K562 (cell line): ENCODE data around the gene GABRR2. TPM values are rescaled to one million over a fixed set of nuclear protein-coding genes. Genes with fewer than 3 reads are reported as not detected.

Source experiments
- ATAC-seq: fragments of 200-7000 bp; cut with Tn5 transposase; 3 replicates; pipeline ENCODE4 v1.9.1; 2020; ENCODE audit warnings: moderate library complexity
- BruUV-seq: library from RNA; stranded (reverse); fragments of 400-500 nt; replicated peaks from 2 replicates; lab custom pipeline; 2021; lab: Mats Ljungman, UMichigan
- CTCF ChIA-PET: fragments of 300-600 bp; formaldehyde crosslinking; extraction: SDS; loops from one replicate; lab custom pipeline; 2021; ENCODE audit warnings: low intra/inter-chr PET ratio; lab: Yijun Ruan, JAX
- POLR2A ChIA-PET: fragments of 300-600, 350-650 bp; sonication (Branson Sonifier 250); formaldehyde crosslinking; extraction: SDS; loops from one replicate; lab custom pipeline; 2021; ENCODE audit warnings: antibody characterized with exemption, inconsistent platforms; lab: Yijun Ruan, JAX
- DNase-seq, 4 experiments: peaks; one replicate each; pipeline versions ENCODE4 v3.0.0 to v3.0.0-alpha.2; 2011 to 2018; ENCODE audit warnings: low spot score in 3 of 4, mixed read lengths in 3 of 4; ENCODE audit errors: extremely low read depth in 1 of 4
- FAIRE-seq: peaks from 2 replicates; lab custom pipeline; 2011; peaks lifted over from hg19 to GRCh38; lab: Jason Lieb, UNC
- H2AFZ ChIP-seq: 2 replicates; pipeline ENCODE4 v1.6.0; 2011; ENCODE audit warnings: low read depth, low read length, control low read depth, inconsistent platforms
- H3K27ac ChIP-seq: fragments of 200-600 bp; 3 replicates; pipeline ENCODE4 v1.8.0; 2011; ENCODE audit warnings: low read depth, mild to moderate bottlenecking, control low read depth, inconsistent platforms, low read length, moderate library complexity, mixed read lengths; ENCODE audit errors: extremely low read depth
- H3K27me3 ChIP-seq, 2 experiments: fragments of 300-600 bp in 1 of 2; 2 replicates in 1 of 2; 3 replicates in 1 of 2; pipeline versions ENCODE4 v1.6.0 to v1.8.0; 2011; ENCODE audit warnings: inconsistent platforms in 2 of 2, low read length in 2 of 2, mild to moderate bottlenecking in 1 of 2, mixed read lengths in 1 of 2, moderate library complexity in 1 of 2; ENCODE audit not compliant: control insufficient read depth in 2 of 2, insufficient read depth in 2 of 2
- H3K36me3 ChIP-seq: fragments of 300-600 bp; 3 replicates; pipeline ENCODE4 v1.8.0; 2011; ENCODE audit warnings: mild to moderate bottlenecking, low read length, inconsistent platforms; ENCODE audit not compliant: control insufficient read depth, insufficient read depth
- H3K4me1 ChIP-seq, 2 experiments: fragments of 200-600 bp in 1 of 2; replicated peaks in 1 of 2; 2 replicates in 1 of 2; 3 replicates in 1 of 2; pipeline versions ENCODE4 v1.5.1 to v1.8.0; 2011; ENCODE audit warnings: inconsistent platforms in 2 of 2, low read length in 2 of 2, mild to moderate bottlenecking in 1 of 2, mixed read lengths in 1 of 2, moderate library complexity in 1 of 2; ENCODE audit not compliant: control insufficient read depth in 2 of 2, insufficient read depth in 2 of 2
- H3K4me2 ChIP-seq: 2 replicates; pipeline ENCODE4 v1.6.1; 2011; ENCODE audit warnings: low read length, control low read depth, inconsistent platforms, mixed read lengths; ENCODE audit not compliant: insufficient read depth
- H3K4me3 ChIP-seq: fragments of 200-600 bp; sonication (generic), shearing (Covaris generic); 2 replicates; pipeline ENCODE4 v1.5.1; 2016; ENCODE audit warnings: control low read depth, inconsistent platforms
- H3K79me2 ChIP-seq: fragments of 200-600 bp; 3 replicates; pipeline ENCODE4 v1.8.0; 2011; ENCODE audit warnings: low read length, inconsistent platforms; ENCODE audit not compliant: control insufficient read depth, insufficient read depth
- H3K9ac ChIP-seq, 2 experiments: 2 replicates each; pipeline versions ENCODE4 v1.6.0 to v1.6.1; 2011; ENCODE audit warnings: low read depth in 2 of 2, low read length in 2 of 2, control low read depth in 1 of 2, inconsistent platforms in 1 of 2, mild to moderate bottlenecking in 1 of 2, mixed read lengths in 1 of 2; ENCODE audit not compliant: insufficient read depth in 1 of 2
- H3K9me1 ChIP-seq: one replicate; pipeline ENCODE4 v1.6.0; 2011; ENCODE audit warnings: inconsistent platforms, mild to moderate bottlenecking, low read length, moderate library complexity; ENCODE audit not compliant: control insufficient read depth, insufficient read depth
- H3K9me3 ChIP-seq: replicated peaks from 2 replicates; pipeline ENCODE4 v1.5.1; 2011; ENCODE audit warnings: low read depth, low read length, inconsistent platforms; ENCODE audit not compliant: control insufficient read depth, insufficient read depth
- H4K20me1 ChIP-seq: replicated peaks from 2 replicates; pipeline ENCODE4 v1.6.1; 2011; ENCODE audit warnings: low read length, inconsistent platforms, mixed read lengths; ENCODE audit not compliant: control insufficient read depth, insufficient read depth
- BMI1 ChIP-seq: fragments of 150-350 bp; IDR thresholded peaks from 2 replicates; pipeline ENCODE4 v1.6.1; 2014; ENCODE audit warnings: low read length
- CBFB ChIP-seq: sonication (generic); formaldehyde crosslinking; IDR thresholded peaks from 2 replicates; pipeline ENCODE4 v1.4.0; 2020; ENCODE audit warnings: mild to moderate bottlenecking, missing genetic modification reagents
- E2F6 ChIP-seq, 2 experiments: IDR thresholded peaks; 2 replicates each; pipeline ENCODE4 v1.6.1; 2011; ENCODE audit warnings: borderline replicate concordance in 1 of 2, control low read depth in 1 of 2, low read depth in 1 of 2, low read length in 1 of 2, mild to moderate bottlenecking in 1 of 2, mixed read lengths in 1 of 2, moderate library complexity in 1 of 2; ENCODE audit not compliant: insufficient read depth in 1 of 2, insufficient read length in 1 of 2, poor library complexity in 1 of 2, severe bottlenecking in 1 of 2; ENCODE audit errors: extremely low read depth in 1 of 2
- ELK3 ChIP-seq: fragments of 450-650 bp; formaldehyde crosslinking; IDR thresholded peaks from 2 replicates; pipeline ENCODE4 v1.4.0; 2020; ENCODE audit warnings: mild to moderate bottlenecking
- KLF10 ChIP-seq: fragments of 250-450 bp; sonication (Bioruptor Pico); IDR thresholded peaks from 2 replicates; pipeline ENCODE4 v1.6.1; 2021; ENCODE audit warnings: matching md5 sums
- NCOA2 ChIP-seq, 2 experiments: fragments of 450-650 bp; IDR thresholded peaks; 2 replicates each; pipeline ENCODE4 v1.6.1; 2018; ENCODE audit warnings: mild to moderate bottlenecking in 2 of 2, moderate library complexity in 1 of 2; ENCODE audit not compliant: partially characterized antibody in 2 of 2
- NCOA4 ChIP-seq: fragments of 450-650 bp; IDR thresholded peaks from 2 replicates; pipeline ENCODE4 v1.6.1; 2018; ENCODE audit warnings: mild to moderate bottlenecking; ENCODE audit not compliant: partially characterized antibody
- NR4A1 ChIP-seq, 2 experiments: fragments of 250-450 bp in 1 of 2; fragments of 450-650 bp in 1 of 2; sonication (Bioruptor Pico) in 1 of 2; IDR thresholded peaks; 2 replicates each; pipeline versions ENCODE4 v1.4.0 to v1.6.1; 2016 to 2020; ENCODE audit warnings: mild to moderate bottlenecking in 2 of 2, missing compliant biosample characterization in 1 of 2, missing genetic modification characterization in 1 of 2, moderate library complexity in 1 of 2
- RBM39 ChIP-seq: fragments of 200-400 bp; formaldehyde crosslinking; optimal IDR thresholded peaks from 2 replicates; pipeline ENCODE3; 2018; ENCODE audit warnings: low read depth, low read length
- SIN3A ChIP-seq, 2 experiments: fragments of 150-350 bp in 1 of 2; IDR thresholded peaks; 2 replicates each; pipeline ENCODE4 v1.6.1; 2011 to 2016; ENCODE audit warnings: borderline replicate concordance in 2 of 2, low read depth in 2 of 2, low read length in 2 of 2, mild to moderate bottlenecking in 2 of 2, moderate library complexity in 2 of 2; ENCODE audit not compliant: control insufficient read depth in 1 of 2
- SMAD1 ChIP-seq: fragments of 150-350 bp; IDR thresholded peaks from 2 replicates; pipeline ENCODE4 v1.6.1; 2014; ENCODE audit warnings: low read length, low read depth; ENCODE audit not compliant: partially characterized antibody
- ZZZ3 ChIP-seq: fragments of 450-650 bp; IDR thresholded peaks from 2 replicates; pipeline ENCODE4 v1.6.1; 2016; ENCODE audit warnings: antibody characterized with exemption, mild to moderate bottlenecking, moderate library complexity
- WGBS: fragments of 100-300 bp; shearing (Covaris generic); methylation state at CpG from one replicate; pipeline ENCODE4 v1.1.6; 2016; ENCODE audit warnings: low coverage, mixed read lengths; ENCODE audit not compliant: insufficient coverage; ENCODE audit errors: missing lambda C conversion rate; 5-methylcytosine and 5-hydroxymethylcytosine counted together
- in situ Hi-C: fragments of 300-500 bp; cut with MboI; formaldehyde crosslinking; loops from 4 replicates; pipeline ENCODE4 v1.15.0; 2018; ENCODE audit warnings: inconsistent platforms, mixed read lengths
- intact Hi-C: fragments of 100-400 bp; cut with micrococcal nuclease; formaldehyde crosslinking; loops from 2 replicates; pipeline ENCODE4 v1.14.2; 2022
- polyA plus RNA-seq, 8 experiments: library from polyadenylated mRNA; depleted of rRNA in 4 of 8; stranded (reverse) in 5 of 8; unstranded in 3 of 8; fragments of >200 nt; fragmentation: Nextera tagmentation in 2 of 8; fragmentation: Illumina TruSeq in 1 of 8; extraction: Ambion mirVana in 2 of 8; extraction: Trizol in 1 of 8; gene quantifications; 2 replicates each; pipeline versions ENCODE4 v1.2.1 to v1.2.3, GENCODE V29; 2011 to 2014; ENCODE audit warnings: inconsistent platforms in 1 of 8, missing spikeins in 1 of 8
- total RNA-seq, 7 experiments: library from RNA; depleted of rRNA in 6 of 7; stranded (reverse); fragments of >200 nt in 6 of 7; fragmentation: Illumina TruSeq in 2 of 7; extraction: Trizol in 2 of 7; gene quantifications; 2 replicates each; pipeline versions ENCODE4 v1.2.1 to v1.2.3, GENCODE V29; 2011 to 2021; ENCODE audit warnings: low replicate concordance in 1 of 7
- TF ChIP-seq, protein P1 (sequence below): fragments of 200-800 bp; sonication (Bioruptor generic); IDR thresholded peaks from 2 replicates; pipeline ENCODE4 v1.6.1; 2016; ENCODE audit warnings: missing genetic modification characterization, missing compliant biosample characterization

GABRR2 gene
- total and polyA plus RNA-seq, 9 of the 15 experiments (the other 6 are each of a cell fraction or from before 2014, with no cell fraction given) = 0.09 to 0.13 (median 0.10) TPM; not detected in 6

DNA sequence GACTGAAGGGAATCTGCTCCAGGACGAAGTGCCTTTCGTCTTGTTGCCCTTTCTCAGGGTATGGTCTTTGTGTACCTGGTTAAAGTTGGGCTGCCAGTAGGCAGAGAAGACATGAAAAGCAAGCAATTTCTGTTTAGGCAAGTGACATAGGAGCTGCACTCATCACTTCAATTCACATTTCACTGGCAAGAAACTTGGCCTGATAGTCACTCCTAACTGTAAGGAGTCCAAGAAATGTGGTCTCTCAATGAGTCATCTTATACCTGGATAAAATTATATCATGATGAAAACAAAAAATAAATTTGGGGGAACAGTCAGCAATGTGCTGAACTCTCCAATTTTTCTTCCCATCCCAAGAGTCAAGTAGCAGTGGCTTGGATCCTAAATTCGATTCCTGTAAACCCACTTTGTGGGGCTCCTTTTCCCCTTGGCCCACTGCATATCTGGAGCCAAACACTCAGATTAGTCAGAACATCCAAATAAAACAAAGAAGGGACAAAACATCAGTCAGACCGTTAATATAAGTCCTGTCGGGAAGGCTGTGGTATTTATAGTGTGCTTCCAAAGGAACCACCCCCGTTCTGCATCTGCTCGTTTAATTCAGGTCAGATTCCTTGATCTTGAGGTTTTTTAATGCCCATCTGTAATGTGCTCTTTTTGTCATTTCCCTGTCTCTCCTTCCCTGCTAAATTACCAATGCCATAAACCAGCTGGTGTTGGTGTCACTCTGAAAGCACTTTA, 93.0 kb downstream of the GABRR2 start:
- Histone ChIP-seq H3K27me3 (peaks cover 11 to 22% of the 10 kb centered on the region in 2 experiments; a peak in 4 of 5 replicates), H3K9me3 (no peaks in the 10 kb centered on the region), H3K9me1 (no peaks in the 10 kb centered on the region), H3K27ac (no peak overlapping the region), H3K4me1 (no peaks in the 10 kb centered on the region; a peak in 1 of 5 replicates), H3K4me2 (no peak overlapping the region), H4K20me1 (no peaks in the 10 kb centered on the region), H3K79me2 (no peaks in the 10 kb centered on the region), H2AFZ (no peak overlapping the region), H3K36me3 (no peaks in the 10 kb centered on the region), H3K4me3 (no peak overlapping the region), H3K9ac (no peak overlapping the region)
- intact Hi-C loops (no loop called here), in situ Hi-C loops (no loop called here)
- POLR2A ChIA-PET = interaction anchor here (0.8 kb wide), 1 partner anchor 258 kb away, joined by 4 read pairs; the partner anchor contains the start of gene RNGTT
- ATAC-seq (no peak), FAIRE-seq (no peak), DNase-seq (no peak)
- CTCF ChIA-PET = no interaction called here
- BruUV-seq = no TSS peak
- WGBS = 1% methylated on average over 7 of the region's 7 CpGs
- no peak for TF ChIP-seq ELK3 (CRISPR knock-in tag)
- no peak for TF ChIP-seq CBFB (CRISPR knock-in tag)
- TF ChIP-seq NCOA2 (IDR thresholded peaks at IDR 0.05; ENCODE audit: partially characterized antibody in 2 of 2) = no peak
- TF ChIP-seq SMAD1 = no peak
- TF ChIP-seq ZZZ3 = no peak
- no peak for TF ChIP-seq E2F6 (IDR thresholded peaks at IDR 0.05; ENCODE audit: borderline replicate concordance in 1 of 2, extremely low read depth in 1 of 2, insufficient read depth in 1 of 2, insufficient read length in 1 of 2, low read depth in 1 of 2, low read length in 1 of 2, poor library complexity in 1 of 2, severe bottlenecking in 1 of 2)
- TF ChIP-seq RBM39 = no peak
- no peak for TF ChIP-seq KLF10 (CRISPR knock-in tag)
- TF ChIP-seq BMI1 = no peak
- TF ChIP-seq, protein P1, sequence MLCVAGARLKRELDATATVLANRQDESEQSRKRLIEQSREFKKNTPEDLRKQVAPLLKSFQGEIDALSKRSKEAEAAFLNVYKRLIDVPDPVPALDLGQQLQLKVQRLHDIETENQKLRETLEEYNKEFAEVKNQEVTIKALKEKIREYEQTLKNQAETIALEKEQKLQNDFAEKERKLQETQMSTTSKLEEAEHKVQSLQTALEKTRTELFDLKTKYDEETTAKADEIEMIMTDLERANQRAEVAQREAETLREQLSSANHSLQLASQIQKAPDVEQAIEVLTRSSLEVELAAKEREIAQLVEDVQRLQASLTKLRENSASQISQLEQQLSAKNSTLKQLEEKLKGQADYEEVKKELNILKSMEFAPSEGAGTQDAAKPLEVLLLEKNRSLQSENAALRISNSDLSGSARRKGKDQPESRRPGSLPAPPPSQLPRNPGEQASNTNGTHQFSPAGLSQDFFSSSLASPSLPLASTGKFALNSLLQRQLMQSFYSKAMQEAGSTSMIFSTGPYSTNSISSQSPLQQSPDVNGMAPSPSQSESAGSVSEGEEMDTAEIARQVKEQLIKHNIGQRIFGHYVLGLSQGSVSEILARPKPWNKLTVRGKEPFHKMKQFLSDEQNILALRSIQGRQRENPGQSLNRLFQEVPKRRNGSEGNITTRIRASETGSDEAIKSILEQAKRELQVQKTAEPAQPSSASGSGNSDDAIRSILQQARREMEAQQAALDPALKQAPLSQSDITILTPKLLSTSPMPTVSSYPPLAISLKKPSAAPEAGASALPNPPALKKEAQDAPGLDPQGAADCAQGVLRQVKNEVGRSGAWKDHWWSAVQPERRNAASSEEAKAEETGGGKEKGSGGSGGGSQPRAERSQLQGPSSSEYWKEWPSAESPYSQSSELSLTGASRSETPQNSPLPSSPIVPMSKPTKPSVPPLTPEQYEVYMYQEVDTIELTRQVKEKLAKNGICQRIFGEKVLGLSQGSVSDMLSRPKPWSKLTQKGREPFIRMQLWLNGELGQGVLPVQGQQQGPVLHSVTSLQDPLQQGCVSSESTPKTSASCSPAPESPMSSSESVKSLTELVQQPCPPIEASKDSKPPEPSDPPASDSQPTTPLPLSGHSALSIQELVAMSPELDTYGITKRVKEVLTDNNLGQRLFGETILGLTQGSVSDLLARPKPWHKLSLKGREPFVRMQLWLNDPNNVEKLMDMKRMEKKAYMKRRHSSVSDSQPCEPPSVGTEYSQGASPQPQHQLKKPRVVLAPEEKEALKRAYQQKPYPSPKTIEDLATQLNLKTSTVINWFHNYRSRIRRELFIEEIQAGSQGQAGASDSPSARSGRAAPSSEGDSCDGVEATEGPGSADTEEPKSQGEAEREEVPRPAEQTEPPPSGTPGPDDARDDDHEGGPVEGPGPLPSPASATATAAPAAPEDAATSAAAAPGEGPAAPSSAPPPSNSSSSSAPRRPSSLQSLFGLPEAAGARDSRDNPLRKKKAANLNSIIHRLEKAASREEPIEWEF = no peak
- no peak for TF ChIP-seq SIN3A (IDR thresholded peaks at IDR 0.05; ENCODE audit: borderline replicate concordance in 2 of 2, control insufficient read depth in 1 of 2, low read depth in 2 of 2, low read length in 2 of 2)
- no peak for TF ChIP-seq NCOA4
- no peak for TF ChIP-seq NR4A1 (CRISPR knock-in tag; IDR thresholded peaks at IDR 0.05)
- TF ChIP-seq NR4A1 (tag; IDR thresholded peaks at IDR 0.05) = no peak
